Activated T-cell treated with anti-CD3 and anti-CD28 coated beads for 1 hour (primary cell): ENCODE results near the gene CLTB.

Experiments
- DNase-seq: peaks from one replicate; pipeline ENCODE4 v3.0.0-alpha.2; 2020; ENCODE audit warnings: low read depth

CLTB gene

GRCh38 chr5:176352116-176352878 lies 64.0 kb downstream of the CLTB start:
- no peak for DNase-seq

GRCh38 chr5:176350416-176350815 lies 65.9 kb downstream of the CLTB start:
- DNase-seq, result no peak

- no peak for DNase-seq
Observed at GRCh38 chr5:176342766-176343458, 73.4 kb downstream of the CLTB start.
